Keratinocyte (primary cell): ENCODE data around the gene CLCA4.

Experiments
- CTCF ChIP-seq, 3 experiments: IDR thresholded peaks in 1 of 3; conservative IDR thresholded peaks in 1 of 3; optimal IDR thresholded peaks in 1 of 3; 2 replicates in 2 of 3; 3 replicates in 1 of 3; pipeline versions ENCODE3 to v1.5.1; 2011; ENCODE audit warnings: low read length in 3 of 3, mild to moderate bottlenecking in 3 of 3, moderate library complexity in 2 of 3, control low read depth in 1 of 3, inconsistent platforms in 1 of 3; ENCODE audit not compliant: insufficient read depth in 2 of 3; ENCODE audit errors: extremely low read depth in 1 of 3
- EZH2 ChIP-seq: IDR thresholded peaks from one replicate; pipeline ENCODE4 v1.6.1; 2012; ENCODE audit warnings: inconsistent platforms, mild to moderate bottlenecking, low read length, moderate library complexity

DNA sequence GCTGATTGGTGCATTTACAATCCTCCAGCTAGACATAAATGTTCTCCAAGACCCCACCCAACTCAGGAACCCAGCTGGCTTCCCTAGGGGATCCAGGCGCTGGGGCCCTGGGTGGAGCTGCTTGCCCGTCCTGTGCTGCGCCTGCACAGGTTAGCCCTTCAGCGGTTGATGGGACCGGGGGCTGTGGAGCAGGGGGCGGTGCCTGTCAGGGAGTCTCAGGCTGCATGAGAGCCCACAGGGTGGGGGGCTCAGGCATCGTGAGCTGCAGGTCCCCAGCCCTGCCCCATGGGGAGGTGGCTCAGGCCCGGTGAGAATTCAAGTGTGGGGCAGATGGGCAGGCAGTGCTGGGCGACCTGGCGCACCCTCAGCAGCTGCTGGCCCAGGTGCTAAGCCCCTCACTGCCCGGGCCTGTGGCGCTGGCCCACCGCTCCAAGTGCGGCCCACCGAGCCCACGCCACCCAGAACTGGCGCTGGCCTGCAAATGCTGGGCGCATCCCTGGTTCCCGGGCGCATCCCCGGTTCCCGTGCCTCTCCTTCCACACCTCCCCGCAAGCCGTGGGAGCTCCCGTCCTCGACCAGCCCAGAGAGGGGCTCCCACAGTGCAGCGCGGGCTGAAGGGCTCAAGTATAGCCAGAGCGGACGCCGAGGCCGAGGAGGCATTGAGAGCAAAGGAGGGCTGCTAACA lies 23.1 kb upstream of the CLCA4 start:
- no peak for TF ChIP-seq CTCF (optimal IDR thresholded peaks at IDR 0.05 in 1 of 3, IDR thresholded peaks at IDR 0.05 in 1 of 3, conservative IDR thresholded peaks at IDR 0.05 in 1 of 3; ENCODE audit: extremely low read depth in 1 of 3, insufficient read depth in 2 of 3, low read length in 3 of 3)
- TF ChIP-seq EZH2, result no peak
